ENCODE measurements around the gene ADAMTS17. TPM values are rescaled to one million over a fixed set of nuclear protein-coding genes. Genes with fewer than 3 reads are reported as not detected.

Gene ADAMTS17
- total RNA-seq, 6 experiments from 2014 or later, result 14.6 to 34.7 (median 24.2) TPM

DNA sequence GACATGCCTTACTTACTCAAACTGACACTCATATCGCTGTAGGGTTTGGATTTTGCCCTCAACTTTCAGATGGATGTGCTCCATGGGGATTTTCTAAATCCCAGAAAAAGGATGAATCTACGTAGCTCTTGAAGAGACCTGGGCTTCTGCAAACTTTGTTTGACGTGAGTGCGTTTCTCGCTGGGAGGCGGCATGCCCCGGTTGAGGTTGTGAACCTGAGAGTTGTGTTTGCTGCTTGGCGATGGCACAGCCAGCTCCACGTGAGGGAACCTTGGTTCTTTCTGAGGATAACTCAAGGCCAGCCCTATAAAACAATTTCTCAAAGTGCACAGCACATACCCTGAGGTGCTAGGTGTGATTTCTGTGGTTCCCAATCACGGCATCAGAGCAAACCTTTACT lies 209.5 kb downstream of the ADAMTS17 start:
- Histone ChIP-seq H3K27me3 (no peaks in the 10 kb centered on the region), H3K36me3 (no peaks in the 10 kb centered on the region), H3K4me3 (peak overlapping the region in 1 of 3 donors; percentile 29), H3K9me3 (no peaks in the 10 kb centered on the region), H3K4me1 (peaks cover 0 to 16% (median 6%) of the 10 kb centered on the region in 4 donors), H3K27ac (peak overlapping the region in 2 of 3 donors; percentile 66 to 92)
- ATAC-seq, result peak; percentile 10 to 51 (median 48)
- peak in 1 of 3 donors; percentile 60 for DNase-seq
- TF ChIP-seq POLR2A (IDR thresholded peaks at IDR 0.05), result no peak
- TF ChIP-seq, protein P1, sequence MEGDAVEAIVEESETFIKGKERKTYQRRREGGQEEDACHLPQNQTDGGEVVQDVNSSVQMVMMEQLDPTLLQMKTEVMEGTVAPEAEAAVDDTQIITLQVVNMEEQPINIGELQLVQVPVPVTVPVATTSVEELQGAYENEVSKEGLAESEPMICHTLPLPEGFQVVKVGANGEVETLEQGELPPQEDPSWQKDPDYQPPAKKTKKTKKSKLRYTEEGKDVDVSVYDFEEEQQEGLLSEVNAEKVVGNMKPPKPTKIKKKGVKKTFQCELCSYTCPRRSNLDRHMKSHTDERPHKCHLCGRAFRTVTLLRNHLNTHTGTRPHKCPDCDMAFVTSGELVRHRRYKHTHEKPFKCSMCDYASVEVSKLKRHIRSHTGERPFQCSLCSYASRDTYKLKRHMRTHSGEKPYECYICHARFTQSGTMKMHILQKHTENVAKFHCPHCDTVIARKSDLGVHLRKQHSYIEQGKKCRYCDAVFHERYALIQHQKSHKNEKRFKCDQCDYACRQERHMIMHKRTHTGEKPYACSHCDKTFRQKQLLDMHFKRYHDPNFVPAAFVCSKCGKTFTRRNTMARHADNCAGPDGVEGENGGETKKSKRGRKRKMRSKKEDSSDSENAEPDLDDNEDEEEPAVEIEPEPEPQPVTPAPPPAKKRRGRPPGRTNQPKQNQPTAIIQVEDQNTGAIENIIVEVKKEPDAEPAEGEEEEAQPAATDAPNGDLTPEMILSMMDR (IDR thresholded peaks at IDR 0.05), result no peak
- intact Hi-C loops (cut with DNase I), result no loop called here
- WGBS (ENCODE audit: insufficient coverage, low coverage, low lambda C conversion rate, missing lambda C conversion rate), result 51% methylated on average over 10 of the region's 10 CpGs

DNA sequence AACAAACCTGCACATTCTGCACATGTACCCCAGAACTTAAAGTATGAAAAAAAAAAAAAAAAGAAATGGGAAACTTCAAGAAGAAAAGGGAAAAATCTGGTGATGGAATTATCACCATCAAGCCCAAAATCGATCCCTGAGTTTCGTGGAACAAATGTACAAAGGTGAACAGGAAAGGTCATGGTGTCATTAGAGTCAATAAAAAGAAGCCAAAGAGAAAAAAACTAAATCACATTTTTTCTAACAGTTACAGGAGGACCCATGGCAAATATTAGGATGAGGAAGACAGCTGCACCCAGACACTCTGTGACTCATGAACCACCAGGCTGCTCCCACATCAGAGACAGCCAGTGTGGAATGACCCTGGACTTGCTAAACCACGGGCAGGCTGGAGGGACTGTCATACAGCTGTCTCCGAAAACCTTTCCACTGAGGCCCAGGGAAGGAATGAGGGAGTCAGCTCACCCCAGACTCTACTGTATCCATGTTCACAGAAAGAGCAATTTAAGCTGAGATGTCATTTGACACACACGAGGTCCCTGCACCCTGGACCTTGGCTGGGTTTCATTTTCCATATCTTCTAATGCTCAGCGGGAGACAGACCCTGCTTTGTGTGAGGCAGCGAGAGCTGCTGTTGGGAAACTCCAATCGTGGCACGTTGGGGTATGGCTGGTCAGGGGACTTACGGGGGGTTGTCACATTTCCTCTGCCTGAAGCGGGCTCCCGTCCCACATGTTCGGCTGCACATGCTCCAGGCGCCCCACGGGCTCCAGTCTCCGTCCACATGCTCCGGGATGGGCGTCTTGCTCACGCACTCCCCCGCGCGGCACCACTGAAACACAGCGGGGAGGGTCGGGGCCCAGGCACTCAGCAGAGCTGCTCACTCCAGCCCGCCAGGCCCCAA lies 210.2 kb downstream of the ADAMTS17 start:
- ATAC-seq (peak; percentile 79 to 87 (median 85)), DNase-seq (peak; percentile 67 to 73 (median 68))
- WGBS (ENCODE audit: insufficient coverage, low coverage, low lambda C conversion rate, missing lambda C conversion rate), result 18% methylated on average over 4 of the region's 25 CpGs
- Histone ChIP-seq H3K36me3 (no peaks in the 10 kb centered on the region), H3K9me3 (no peaks in the 10 kb centered on the region), H3K4me3 (peak overlapping the region; percentile 1 to 29 (median 26)), H3K27ac (peak overlapping the region; percentile 20 to 92 (median 66)), H3K4me1 (peaks cover 0 to 16% (median 6%) of the 10 kb centered on the region in 4 donors), H3K27me3 (no peaks in the 10 kb centered on the region)
- no peak for TF ChIP-seq POLR2A (IDR thresholded peaks at IDR 0.05)
- TF ChIP-seq, protein P1 (IDR thresholded peaks at IDR 0.05), result peak; percentile 36 to 49 (median 42)
- intact Hi-C loops (cut with DNase I), result no loop called here

GRCh38 chr15:100129677-100130076 lies 212.1 kb downstream of the ADAMTS17 start:
- Histone ChIP-seq H3K27me3 (no peaks in the 10 kb centered on the region), H3K4me3 (no peak overlapping the region), H3K4me1 (peaks cover 0 to 16% (median 6%) of the 10 kb centered on the region in 4 donors), H3K27ac (no peak overlapping the region), H3K36me3 (no peaks in the 10 kb centered on the region), H3K9me3 (no peaks in the 10 kb centered on the region)
- DNase-seq (no peak), ATAC-seq (peak in 1 of 4 donors; percentile 23)
- 57% methylated on average over 4 of the region's 9 CpGs for WGBS (ENCODE audit: insufficient coverage, low coverage, low lambda C conversion rate, missing lambda C conversion rate)
- TF ChIP-seq POLR2A (IDR thresholded peaks at IDR 0.05), result no peak
- TF ChIP-seq, protein P1 (IDR thresholded peaks at IDR 0.05), result peak in 2 of 4 donors; percentile 13 to 20
- intact Hi-C loops (cut with DNase I), result no loop called here

DNA sequence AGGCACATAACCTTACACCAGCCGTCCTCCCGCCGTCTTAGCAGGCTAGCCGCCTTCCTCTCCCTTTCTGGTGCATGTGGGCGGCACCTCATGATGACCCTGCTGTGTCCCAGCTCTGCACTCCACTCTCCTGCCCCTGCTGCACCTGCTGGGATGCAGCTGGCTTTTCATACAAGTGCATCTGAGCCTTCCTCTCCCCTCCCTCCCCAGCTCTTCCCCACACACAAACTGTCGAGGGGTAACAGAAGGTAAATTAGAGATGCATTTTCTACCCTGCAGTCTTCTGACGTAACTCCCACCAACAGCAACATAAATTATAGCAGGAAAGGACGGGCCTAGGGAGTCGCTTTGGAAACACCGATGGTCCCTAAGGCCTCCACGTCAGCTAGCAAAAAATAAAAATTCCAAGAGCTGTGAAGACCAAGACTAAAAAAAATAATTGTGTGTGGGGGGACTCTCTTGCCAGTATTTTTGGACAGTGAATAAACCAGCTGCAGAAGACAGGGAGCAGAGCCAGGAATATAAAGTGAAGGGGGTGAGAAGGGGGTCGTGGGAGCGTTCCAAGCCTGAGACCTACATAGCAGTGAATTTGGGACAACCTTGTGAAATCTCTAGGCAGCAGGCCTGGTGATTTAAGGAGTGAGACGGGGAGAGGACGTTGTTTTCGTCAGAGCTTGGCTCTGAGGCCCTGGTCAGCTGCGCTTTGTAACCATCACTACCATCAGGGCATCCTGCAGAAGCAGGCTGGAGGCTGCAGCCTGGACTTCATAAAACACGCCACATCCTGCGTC lies 216.2 kb downstream of the ADAMTS17 start:
- Histone ChIP-seq H3K4me3 (no peak overlapping the region), H3K27me3 (no peaks in the 10 kb centered on the region), H3K4me1 (no peaks in the 10 kb centered on the region), H3K9me3 (peaks cover 0 to 11% (median 0%) of the 10 kb centered on the region in 4 donors), H3K36me3 (no peaks in the 10 kb centered on the region), H3K27ac (no peak overlapping the region)
- DNase-seq (no peak), ATAC-seq (peak in 1 of 4 donors; percentile 24)
- WGBS (ENCODE audit: insufficient coverage, low coverage, low lambda C conversion rate, missing lambda C conversion rate), result 78% methylated on average over 13 of the region's 19 CpGs
- TF ChIP-seq, protein P1 (IDR thresholded peaks at IDR 0.05), result no peak
- TF ChIP-seq POLR2A (IDR thresholded peaks at IDR 0.05), result no peak
- intact Hi-C loops (cut with DNase I), result no loop called here

Measured in right lobe of liver (tissue), 6 donors.